Aorta (tissue), 5 donors: ENCODE data around the gene CACYBP. TPM values are rescaled to one million over a fixed set of nuclear protein-coding genes. Genes with fewer than 3 reads are reported as not detected.

Experiments used
- ATAC-seq: fragments of 200-7000 bp; cut with Tn5 transposase; one replicate; pipeline ENCODE4 v1.9.1; 2022; ENCODE audit warnings: moderate library complexity; ENCODE audit not compliant: low FRiP score
- DNase-seq, 2 donors: peaks; one replicate each; pipeline ENCODE4 v3.0.0-alpha.2; 2020
- H3K27ac ChIP-seq, 2 donors: one replicate each; pipeline ENCODE4 v1.5.1; 2013; ENCODE audit warnings: low read length in 2 of 2, mild to moderate bottlenecking in 2 of 2, moderate library complexity in 2 of 2, control low read depth in 1 of 2, inconsistent platforms in 1 of 2, low read depth in 1 of 2
- H3K27me3 ChIP-seq, 2 donors: one replicate each; pipeline ENCODE4 v1.6.1; 2013; ENCODE audit warnings: control low read depth in 1 of 2, low read length in 1 of 2, mild to moderate bottlenecking in 1 of 2, moderate library complexity in 1 of 2; ENCODE audit not compliant: insufficient read depth in 2 of 2, control insufficient read depth in 1 of 2
- H3K36me3 ChIP-seq, 2 donors: one replicate each; pipeline ENCODE4 v1.6.1; 2013; ENCODE audit warnings: control low read depth in 1 of 2, low read length in 1 of 2, mild to moderate bottlenecking in 1 of 2; ENCODE audit not compliant: insufficient read depth in 2 of 2, control insufficient read depth in 1 of 2
- H3K4me1 ChIP-seq, 2 donors: one replicate each; pipeline ENCODE4 v1.6.1; 2013; ENCODE audit warnings: low read length in 2 of 2, control low read depth in 1 of 2, mild to moderate bottlenecking in 1 of 2, moderate library complexity in 1 of 2; ENCODE audit not compliant: insufficient read depth in 2 of 2, control insufficient read depth in 1 of 2
- H3K4me3 ChIP-seq, 2 donors: one replicate each; pipeline ENCODE4 v1.5.1; 2013; ENCODE audit warnings: low read length in 2 of 2, control low read depth in 1 of 2, mild to moderate bottlenecking in 1 of 2
- H3K9me3 ChIP-seq: one replicate; pipeline ENCODE4 v1.6.1; 2013; ENCODE audit warnings: mild to moderate bottlenecking, low read length; ENCODE audit not compliant: control insufficient read depth
- WGBS, 2 donors: extraction: QIAGEN DNeasy Blood & Tissue Kit; methylation state at CpG; one replicate each; pipeline ENCODE4 v1.1.7; 2013; 5-methylcytosine and 5-hydroxymethylcytosine counted together
- intact Hi-C, 2 donors: fragments of 100-400 bp; cut with DNase I; formaldehyde crosslinking; loops; one replicate each; pipeline versions ENCODE4 v1.14.2 to v1.15.0; 2022
- polyA plus RNA-seq, 2 donors: library from polyadenylated mRNA; stranded (reverse); fragments of 200-250 nt; gene quantifications; one replicate each; pipeline ENCODE4 v1.2.3, GENCODE V29; 2013
- total RNA-seq, 2 donors: library from RNA; stranded (reverse); fragmentation: NEBNext Ultra II Directional; extraction: Animal tissue kit (Norgen Biotek cat#: 25700); gene quantifications; one replicate each; pipeline ENCODE4 v1.2.1, GENCODE V29; 2021
- donor health status: healthy with polysubstance abuse.
- donor health status: Bipolar disorder and iron deficiency.
- donor health status: DM: no; HTN: no; CAD: no.
- donor health status: DM: no; HTN: no; CAD: no.
- donor health status: DM: yes; HTN: yes; CAD: no.

CACYBP gene
- total and polyA plus RNA-seq, 4 donors: 43.5 to 76.5 (median 62.2) TPM

GRCh38 chr1:174998569-174999215 lies 1.1 kb upstream of the CACYBP start:
- H3K27me3 ChIP-seq: no peaks in the 10 kb centered on the region
- WGBS, 2 donors: 8 to 11% methylated on average over 19 of the region's 19 CpGs
- no peaks in the 10 kb centered on the region for H3K9me3 ChIP-seq
- no peaks in the 10 kb centered on the region for H3K4me1 ChIP-seq
- H3K4me3 ChIP-seq: peak overlapping the region; percentile 11 to 30
- ATAC-seq (peak; percentile 1), DNase-seq (no peak)
- H3K27ac ChIP-seq: peak overlapping the region; percentile 71 to 81
- intact Hi-C loops: loop anchor here in 1 of 2 donors (1.0 to 10.0 kb wide), 2 partner anchors 25 to 204 kb away; partner anchors contain the start of gene MRPS14
- H3K36me3 ChIP-seq: peaks cover 2 to 4% of the 10 kb centered on the region in 2 donors

- no peaks in the 10 kb centered on the region for H3K4me1 ChIP-seq
- H3K9me3 ChIP-seq: no peaks in the 10 kb centered on the region
- WGBS, 2 donors: 0% methylated on average over 56 to 58 of the region's 58 CpGs
- intact Hi-C loops: loop anchor here in 1 of 2 donors (1.0 to 10.0 kb wide), 2 partner anchors 24 to 205 kb away; partner anchors contain the start of gene MRPS14
- DNase-seq (peak; percentile 98 to 99), ATAC-seq (peak; percentile 97)
- H3K4me3 ChIP-seq: peak overlapping the region; percentile 11 to 30
- no peaks in the 10 kb centered on the region for H3K27me3 ChIP-seq
- H3K36me3 ChIP-seq: no peaks in the 10 kb centered on the region
- H3K27ac ChIP-seq: peak overlapping the region; percentile 71 to 88
These were observed 371 bp upstream of the CACYBP start for GRCh38 chr1:174999216-174999935.

GRCh38 chr1:175000697-175001187 lies 995 bp downstream of the CACYBP start:
- 7 to 10% methylated on average over 5 of the region's 5 CpGs for WGBS, 2 donors
- Histone ChIP-seq H3K36me3 (no peaks in the 10 kb centered on the region), H3K9me3 (no peaks in the 10 kb centered on the region), H3K27ac (no peak overlapping the region), H3K27me3 (no peaks in the 10 kb centered on the region), H3K4me3 (peak overlapping the region; percentile 46 to 83), H3K4me1 (no peaks in the 10 kb centered on the region)
- DNase-seq (no peak), ATAC-seq (no peak)
- intact Hi-C loops: no loop called here

GRCh38 chr1:175002910-175003517 lies 3.3 kb downstream of the CACYBP start:
- intact Hi-C loops: no loop called here
- WGBS, 2 donors: 69 to 75% methylated on average over 17 of the region's 17 CpGs
- Histone ChIP-seq H3K36me3 (peaks cover 0 to 4% of the 10 kb centered on the region in 2 donors), H3K9me3 (no peaks in the 10 kb centered on the region), H3K27ac (no peak overlapping the region), H3K4me1 (no peaks in the 10 kb centered on the region), H3K4me3 (no peak overlapping the region), H3K27me3 (no peaks in the 10 kb centered on the region)
- no peak for DNase-seq
- ATAC-seq: no peak

GRCh38 chr1:175003521-175003920 lies 3.8 kb downstream of the CACYBP start:
- no peaks in the 10 kb centered on the region for H3K27me3 ChIP-seq
- intact Hi-C loops: no loop called here
- DNase-seq (no peak), ATAC-seq (no peak)
- no peaks in the 10 kb centered on the region for H3K9me3 ChIP-seq
- H3K4me1 ChIP-seq: no peaks in the 10 kb centered on the region
- no peak overlapping the region for H3K27ac ChIP-seq
- H3K4me3 ChIP-seq: no peak overlapping the region
- 33 to 56% methylated on average over 2 of the region's 2 CpGs for WGBS, 2 donors
- peaks cover 0 to 4% of the 10 kb centered on the region in 2 donors for H3K36me3 ChIP-seq

GRCh38 chr1:175005085-175005783 lies 5.5 kb downstream of the CACYBP start:
- no peak overlapping the region for H3K4me3 ChIP-seq
- H3K9me3 ChIP-seq: no peaks in the 10 kb centered on the region
- H3K27me3 ChIP-seq: no peaks in the 10 kb centered on the region
- 88 to 91% methylated on average over 8 of the region's 8 CpGs for WGBS, 2 donors
- peaks cover 0 to 4% of the 10 kb centered on the region in 2 donors for H3K36me3 ChIP-seq
- H3K27ac ChIP-seq: no peak overlapping the region
- intact Hi-C loops: no loop called here
- DNase-seq (no peak), ATAC-seq (no peak)
- H3K4me1 ChIP-seq: peaks cover 0 to 2% of the 10 kb centered on the region in 2 donors

GRCh38 chr1:175009532-175009931 lies 9.8 kb downstream of the CACYBP start:
- ATAC-seq (no peak), DNase-seq (no peak)
- H3K4me1 ChIP-seq: peaks cover 0 to 2% of the 10 kb centered on the region in 2 donors
- intact Hi-C loops: no loop called here
- 44 to 46% methylated on average over 10 of the region's 10 CpGs for WGBS, 2 donors
- H3K4me3 ChIP-seq: no peak overlapping the region
- no peaks in the 10 kb centered on the region for H3K27me3 ChIP-seq
- peaks cover 4 to 7% of the 10 kb centered on the region in 2 donors for H3K36me3 ChIP-seq
- no peaks in the 10 kb centered on the region for H3K9me3 ChIP-seq
- no peak overlapping the region for H3K27ac ChIP-seq

- intact Hi-C loops: no loop called here
- no peaks in the 10 kb centered on the region for H3K27me3 ChIP-seq
- H3K9me3 ChIP-seq: no peaks in the 10 kb centered on the region
- no peak for DNase-seq
- no peak for ATAC-seq
- H3K27ac ChIP-seq: no peak overlapping the region
- WGBS, 2 donors: 41 to 85% methylated on average over 1 of the region's 1 CpG
- peaks cover 0 to 2% of the 10 kb centered on the region in 2 donors for H3K4me1 ChIP-seq
- H3K4me3 ChIP-seq: no peak overlapping the region
- H3K36me3 ChIP-seq: peaks cover 3 to 11% of the 10 kb centered on the region in 2 donors
These were observed 13.7 kb downstream of the CACYBP start for GRCh38 chr1:175013445-175013844.
